ENCODE data around the gene XRN1.

DNA sequence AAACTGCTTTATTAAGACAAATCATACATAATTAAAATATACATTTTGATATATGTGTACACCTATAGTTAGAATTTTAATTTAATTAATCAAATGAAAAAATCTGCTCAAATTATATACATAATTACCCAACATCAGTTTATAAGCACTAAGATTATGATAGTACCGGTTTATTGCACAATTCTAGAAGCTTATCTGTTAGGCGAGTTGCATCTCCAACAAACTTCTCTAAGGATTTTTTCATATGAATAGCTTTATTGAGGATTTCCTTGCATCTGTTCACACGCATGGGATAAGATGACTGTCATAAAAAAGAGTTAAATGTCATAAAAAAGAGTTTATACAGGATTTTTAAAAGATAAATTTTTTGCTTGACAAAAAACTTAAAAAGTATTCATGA lies 19.9 kb upstream of the XRN1 start:
- TF ChIP-seq CTCF (conservative IDR thresholded peaks at IDR 0.05 in 1 of 2, IDR thresholded peaks at IDR 0.05 in 1 of 2; ENCODE audit: extremely low read depth in 1 of 2, insufficient read depth in 1 of 2, low read depth in 1 of 2, low read length in 2 of 2): no peak
- no peak for TF ChIP-seq EZH2 (IDR thresholded peaks at IDR 0.05; ENCODE audit: borderline replicate concordance, low read length)
